ENCODE measurements around the gene PIEZO2.

- TF ChIP-seq YY1 (IDR thresholded peaks at IDR 0.05; ENCODE audit: insufficient read depth, insufficient read length) (no peak), ZNF274 (IDR thresholded peaks at IDR 0.05; ENCODE audit: low read depth, low read length) (no peak)
Observed at GRCh38 chr18:11040359-11040758, 109.0 kb downstream of the PIEZO2 start.

Data from NT2/D1 (cell line).